Effector CD8-positive, alpha-beta T cell (primary cell): Measurements from ENCODE around the gene GTPBP10.

ENCODE experiments used
- DNase-seq: peaks from one replicate; lab custom pipeline; 2025; lab: John Stamatoyannopoulos, UW

The GTPBP10 gene

DNA sequence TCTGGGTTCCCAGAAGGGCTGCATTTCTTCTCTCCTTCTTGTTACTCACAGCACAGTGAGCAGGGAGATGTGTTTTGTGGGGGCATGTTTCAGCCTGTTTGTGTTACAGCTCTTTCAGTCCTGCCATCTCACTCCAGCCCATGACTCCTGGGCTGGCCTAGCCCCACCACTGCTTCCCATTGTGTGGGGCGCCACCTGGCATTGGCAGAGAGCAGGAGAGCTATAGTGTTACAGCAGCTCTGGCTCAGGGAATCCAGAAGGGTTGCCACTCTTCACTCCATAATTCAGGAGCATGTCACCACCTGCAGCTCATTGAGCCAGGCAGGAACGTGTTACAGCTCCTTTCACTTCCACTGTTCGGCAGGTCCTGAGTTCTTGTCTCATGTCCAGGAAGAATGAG lies 86.7 kb downstream of the GTPBP10 start:
- DNase-seq = no peak
